Endothelial cell (in vitro differentiated cells): Measurements from ENCODE around the gene PHTF2. TPM values are rescaled to one million over a fixed set of nuclear protein-coding genes. Genes with fewer than 3 reads are reported as not detected.

Source experiments
- DNase-seq: peaks from one replicate; pipeline ENCODE4 v3.0.0; 2021; ENCODE audit warnings: low spot score
- H3K27ac Mint-ChIP-seq: one replicate; pipeline ENCODE4 v1.8.0; 2021; ENCODE audit warnings: mixed read lengths, inconsistent platforms; ENCODE audit not compliant: unreplicated experiment
- H3K27me3 Mint-ChIP-seq: one replicate; pipeline ENCODE4 v1.8.0; 2021; ENCODE audit warnings: mild to moderate bottlenecking, moderate library complexity, mixed read lengths, inconsistent platforms; ENCODE audit not compliant: unreplicated experiment
- H3K36me3 Mint-ChIP-seq: one replicate; pipeline ENCODE4 v1.8.0; 2021; ENCODE audit warnings: mild to moderate bottlenecking, low read depth, mixed read lengths, inconsistent platforms; ENCODE audit not compliant: unreplicated experiment
- H3K4me1 Mint-ChIP-seq: one replicate; pipeline ENCODE4 v1.8.0; 2021; ENCODE audit warnings: mild to moderate bottlenecking, mixed read lengths, inconsistent platforms; ENCODE audit not compliant: unreplicated experiment
- H3K4me3 Mint-ChIP-seq: one replicate; pipeline ENCODE4 v1.8.0; 2021; ENCODE audit warnings: mild to moderate bottlenecking, mixed read lengths, inconsistent platforms; ENCODE audit not compliant: unreplicated experiment
- H3K9me3 Mint-ChIP-seq: one replicate; pipeline ENCODE4 v1.8.0; 2021; ENCODE audit warnings: mixed read lengths, inconsistent platforms; ENCODE audit not compliant: unreplicated experiment
- CTCF ChIP-seq: fragments of 200-600 bp; sonication (generic); IDR thresholded peaks from one replicate; pipeline ENCODE4 v1.5.0; 2021; ENCODE audit warnings: antibody characterized with exemption; ENCODE audit not compliant: unreplicated experiment
- total RNA-seq: library from RNA; stranded (reverse); fragmentation: NEBNext Ultra II Directional; extraction: Animal tissue kit (Norgen Biotek cat#: 25700); gene quantifications from one replicate; pipeline ENCODE4 v1.2.1, GENCODE V29; 2021; ENCODE audit not compliant: unreplicated experiment

Gene PHTF2
- total RNA-seq, 1 donor from 2014 or later: 10.3 TPM

- no peak for DNase-seq
- H3K9me3 Mint-ChIP-seq: no peaks in the 10 kb centered on the region
- peaks cover 7% of the 10 kb centered on the region for H3K27me3 Mint-ChIP-seq
- no peak for TF ChIP-seq CTCF
- no peak overlapping the region for H3K4me3 Mint-ChIP-seq
- H3K36me3 Mint-ChIP-seq: no peaks in the 10 kb centered on the region
- no peak overlapping the region for H3K27ac Mint-ChIP-seq
- no peaks in the 10 kb centered on the region for H3K4me1 Mint-ChIP-seq
These were observed 185.4 kb downstream of the PHTF2 start for GRCh38 chr7:77983973-77984372.

GRCh38 chr7:77985232-77985973, 186.8 kb downstream of the PHTF2 start:
- no peaks in the 10 kb centered on the region for H3K9me3 Mint-ChIP-seq
- TF ChIP-seq CTCF: no peak
- no peak for DNase-seq
- H3K27ac Mint-ChIP-seq: no peak overlapping the region
- H3K27me3 Mint-ChIP-seq: peaks cover 6% of the 10 kb centered on the region
- no peaks in the 10 kb centered on the region for H3K4me1 Mint-ChIP-seq
- H3K4me3 Mint-ChIP-seq: no peak overlapping the region
- no peaks in the 10 kb centered on the region for H3K36me3 Mint-ChIP-seq

GRCh38 chr7:77985974-77986339, 187.4 kb downstream of the PHTF2 start:
- H3K9me3 Mint-ChIP-seq: no peaks in the 10 kb centered on the region

GRCh38 chr7:77989981-77990566, 191.5 kb downstream of the PHTF2 start:
- no peaks in the 10 kb centered on the region for H3K4me1 Mint-ChIP-seq
- peaks cover 5% of the 10 kb centered on the region for H3K27me3 Mint-ChIP-seq
- H3K27ac Mint-ChIP-seq: no peak overlapping the region
- DNase-seq: peak; percentile 18
- no peak overlapping the region for H3K4me3 Mint-ChIP-seq
- H3K36me3 Mint-ChIP-seq: no peaks in the 10 kb centered on the region
- TF ChIP-seq CTCF: peak; percentile 58
- H3K9me3 Mint-ChIP-seq: no peaks in the 10 kb centered on the region

More at GRCh38 chr7:77985974-77986339, 187.4 kb downstream of the PHTF2 start:
- Mint-ChIP-seq H3K36me3 (no peaks in the 10 kb centered on the region), H3K27ac (no peak overlapping the region), H3K27me3 (peaks cover 5% of the 10 kb centered on the region), H3K4me1 (no peaks in the 10 kb centered on the region), H3K4me3 (no peak overlapping the region)
- TF ChIP-seq CTCF: no peak
- no peak for DNase-seq

GRCh38 chr7:77991656-77992055, 193.1 kb downstream of the PHTF2 start:
- Mint-ChIP-seq H3K36me3 (no peaks in the 10 kb centered on the region), H3K9me3 (no peaks in the 10 kb centered on the region), H3K27me3 (peaks cover 5% of the 10 kb centered on the region), H3K27ac (no peak overlapping the region), H3K4me3 (no peak overlapping the region), H3K4me1 (no peaks in the 10 kb centered on the region)
- no peak for TF ChIP-seq CTCF
- no peak for DNase-seq
